LHCN-M2 (cell line): ENCODE data around the gene CYB5D1. TPM values are rescaled to one million over a fixed set of nuclear protein-coding genes. Genes with fewer than 3 reads are reported as not detected.

Experiments used
- total RNA-seq: library from RNA; depleted of rRNA; stranded (reverse); fragments of >200 nt; gene quantifications from 2 replicates; pipeline ENCODE4 v1.2.3, GENCODE V29; 2014; rRNA removed

The CYB5D1 gene
- total RNA-seq, 1 experiment from 2014 or later: 5.6 TPM

Other genes with a start within 250 kb of the CYB5D1 start
- 49.4 and 51.8 TPM in 2 replicates for gene FXR2, start 243.1 kb upstream of the CYB5D1 start, total RNA-seq
- 37.8 and 48.0 TPM in 2 replicates for gene SAT2, start 230.2 kb upstream of the CYB5D1 start, total RNA-seq
- gene SHBG, start 227.9 kb upstream of the CYB5D1 start, total RNA-seq: 0.23 TPM in 1 of 2 replicates, not detected in the other
- not detected in 2 replicates for gene ATP1B2, start 207.1 kb upstream of the CYB5D1 start, total RNA-seq
- 34.8 and 35.5 TPM in 2 replicates for gene TP53, start 170.5 kb upstream of the CYB5D1 start, total RNA-seq
- 18.2 and 20.0 TPM in 2 replicates for gene WRAP53, start 169.5 kb upstream of the CYB5D1 start, total RNA-seq
- 0.75 and 0.90 TPM in 2 replicates for gene EFNB3, start 152.8 kb upstream of the CYB5D1 start, total RNA-seq
- gene DNAH2, start 140.3 kb upstream of the CYB5D1 start, total RNA-seq: not detected in 2 replicates
- 1.8 and 2.1 TPM in 2 replicates for gene KDM6B, start 23.8 kb upstream of the CYB5D1 start, total RNA-seq
- gene TMEM88, start 2.9 kb upstream of the CYB5D1 start, total RNA-seq: 1.1 TPM in 1 of 2 replicates, not detected in the other
- 80.8 and 89.6 TPM in 2 replicates for gene NAA38, start 444 bp upstream of the CYB5D1 start, total RNA-seq
- gene CHD3, start 30.8 kb downstream of the CYB5D1 start, total RNA-seq: 83.2 and 98.2 TPM in 2 replicates
- 6.9 and 14.2 TPM in 2 replicates for gene RNF227, start 58.3 kb downstream of the CYB5D1 start, total RNA-seq
- gene KCNAB3, start 71.9 kb downstream of the CYB5D1 start, total RNA-seq: 0.32 and 0.46 TPM in 2 replicates
- gene TRAPPC1, start 73.9 kb downstream of the CYB5D1 start, total RNA-seq: 54.2 and 58.2 TPM in 2 replicates
- 35.7 and 36.5 TPM in 2 replicates for gene CNTROB, start 74.2 kb downstream of the CYB5D1 start, total RNA-seq
- not detected in 2 replicates for gene GUCY2D, start 144.6 kb downstream of the CYB5D1 start, total RNA-seq
- gene ALOX15B, start 181.1 kb downstream of the CYB5D1 start, total RNA-seq: 0.17 and 0.58 TPM in 2 replicates
- 0.06 TPM in 1 of 2 replicates, not detected in the other for gene ALOX12B, start 229.7 kb downstream of the CYB5D1 start, total RNA-seq